ENCODE measurements around the gene TAS1R1.
A peak's percentile ranks its signal among the peaks of the same experiment; 100 is the strongest.

The TAS1R1 gene

GRCh38 chr1:6544831-6545230, 10.3 kb upstream of the TAS1R1 start:
- H3K4me1 ChIP-seq (ENCODE audit: insufficient read depth, poor library complexity, severe bottlenecking), result peaks cover 21% of the 10 kb centered on the region
- ATAC-seq (ENCODE audit: low read depth) (peak; percentile 70; the same call in 2 of the 3 replicates), DNase-seq (ENCODE audit: low spot score) (no peak)
- no peak overlapping the region for H3K4me3 ChIP-seq (ENCODE audit: severe bottlenecking)
- no peaks in the 10 kb centered on the region for H3K27me3 ChIP-seq (ENCODE audit: insufficient read depth, poor library complexity, severe bottlenecking)
- H3K9me3 ChIP-seq (ENCODE audit: severe bottlenecking), result no peaks in the 10 kb centered on the region
- H3K27ac ChIP-seq (ENCODE audit: poor library complexity, severe bottlenecking), result peak overlapping the region; percentile 79
- no peak for TF ChIP-seq CTCF (IDR thresholded peaks at IDR 0.05; ENCODE audit: poor library complexity, severe bottlenecking)
- peaks cover 82% of the 10 kb centered on the region for H3K36me3 ChIP-seq (ENCODE audit: low read depth)

- DNase-seq (ENCODE audit: low spot score) (no peak), ATAC-seq (ENCODE audit: low read depth) (peak; percentile 55)
- TF ChIP-seq CTCF (IDR thresholded peaks at IDR 0.05; ENCODE audit: poor library complexity, severe bottlenecking), result no peak
- no peaks in the 10 kb centered on the region for H3K9me3 ChIP-seq (ENCODE audit: severe bottlenecking)
- peaks cover 21% of the 10 kb centered on the region for H3K4me1 ChIP-seq (ENCODE audit: insufficient read depth, poor library complexity, severe bottlenecking)
- no peaks in the 10 kb centered on the region for H3K27me3 ChIP-seq (ENCODE audit: insufficient read depth, poor library complexity, severe bottlenecking)
- peaks cover 85% of the 10 kb centered on the region for H3K36me3 ChIP-seq (ENCODE audit: low read depth)
- peak overlapping the region; percentile 79 for H3K27ac ChIP-seq (ENCODE audit: poor library complexity, severe bottlenecking)
- H3K4me3 ChIP-seq (ENCODE audit: severe bottlenecking), result no peak overlapping the region
Measured at GRCh38 chr1:6545276-6546112, 9.6 kb upstream of the TAS1R1 start.

GRCh38 chr1:6546326-6546725, 8.8 kb upstream of the TAS1R1 start:
- DNase-seq (ENCODE audit: low spot score) (no peak), ATAC-seq (ENCODE audit: low read depth) (no peak)
- TF ChIP-seq CTCF (IDR thresholded peaks at IDR 0.05; ENCODE audit: poor library complexity, severe bottlenecking), result no peak
- Histone ChIP-seq H3K4me1 (ENCODE audit: insufficient read depth, poor library complexity, severe bottlenecking) (peaks cover 21% of the 10 kb centered on the region), H3K27ac (ENCODE audit: poor library complexity, severe bottlenecking) (peak overlapping the region; percentile 79), H3K9me3 (ENCODE audit: severe bottlenecking) (no peaks in the 10 kb centered on the region), H3K4me3 (ENCODE audit: severe bottlenecking) (no peak overlapping the region), H3K27me3 (ENCODE audit: insufficient read depth, poor library complexity, severe bottlenecking) (no peaks in the 10 kb centered on the region), H3K36me3 (ENCODE audit: low read depth) (peaks cover 86% of the 10 kb centered on the region)

- Histone ChIP-seq H3K9me3 (ENCODE audit: severe bottlenecking) (no peaks in the 10 kb centered on the region), H3K4me3 (ENCODE audit: severe bottlenecking) (no peak overlapping the region), H3K27me3 (ENCODE audit: insufficient read depth, poor library complexity, severe bottlenecking) (no peaks in the 10 kb centered on the region), H3K27ac (ENCODE audit: poor library complexity, severe bottlenecking) (peak overlapping the region; percentile 79), H3K36me3 (ENCODE audit: low read depth) (peaks cover 87% of the 10 kb centered on the region), H3K4me1 (ENCODE audit: insufficient read depth, poor library complexity, severe bottlenecking) (peaks cover 21% of the 10 kb centered on the region)
- peak; percentile 32; the same call in 1 of the 3 replicates for ATAC-seq (ENCODE audit: low read depth)
- no peak for DNase-seq (ENCODE audit: low spot score)
- TF ChIP-seq CTCF (IDR thresholded peaks at IDR 0.05; ENCODE audit: poor library complexity, severe bottlenecking), result peak; percentile 13
Measured at GRCh38 chr1:6547301-6547700, 7.8 kb upstream of the TAS1R1 start.

Measured in RWPE2 (cell line).